H9 (cell line): ENCODE measurements around the gene COMMD1. TPM values are rescaled to one million over a fixed set of nuclear protein-coding genes. Genes with fewer than 3 reads are reported as not detected.

Experiments used
- DNase-seq: peaks from one replicate; pipeline ENCODE4 v3.0.0-alpha.2; 2017
- H2AFZ ChIP-seq: one replicate; pipeline ENCODE4 v1.6.1; 2013; ENCODE audit warnings: mild to moderate bottlenecking, low read length, control low read depth, moderate library complexity
- H2AK5ac ChIP-seq: 2 replicates; pipeline ENCODE4 v1.6.1; 2013; ENCODE audit warnings: low read length, control low read depth, mixed read lengths; ENCODE audit not compliant: insufficient read length
- H2BK120ac ChIP-seq: one replicate; pipeline ENCODE4 v1.6.1; 2013; ENCODE audit warnings: low read depth, mild to moderate bottlenecking, low read length, control low read depth, inconsistent platforms; ENCODE audit not compliant: poor library complexity, severe bottlenecking
- H2BK12ac ChIP-seq: 2 replicates; pipeline ENCODE4 v1.6.1; 2013; ENCODE audit warnings: low read length, control low read depth, mixed read lengths, low read depth; ENCODE audit not compliant: insufficient read length
- H2BK15ac ChIP-seq: 2 replicates; pipeline ENCODE4 v1.6.1; 2013; ENCODE audit warnings: low read depth, low read length, control low read depth
- H2BK20ac ChIP-seq: one replicate; pipeline ENCODE4 v1.6.1; 2013; ENCODE audit warnings: low read depth, mild to moderate bottlenecking, low read length, control low read depth, inconsistent platforms; ENCODE audit not compliant: poor library complexity, severe bottlenecking
- H2BK5ac ChIP-seq: 2 replicates; pipeline ENCODE4 v1.6.1; 2013; ENCODE audit warnings: low read length, control low read depth, mixed read lengths; ENCODE audit not compliant: insufficient read length
- H3K14ac ChIP-seq: 2 replicates; pipeline ENCODE4 v1.6.1; 2013; ENCODE audit warnings: low read length, control low read depth; ENCODE audit not compliant: insufficient read depth
- H3K18ac ChIP-seq: 2 replicates; pipeline ENCODE4 v1.6.1; 2013; ENCODE audit warnings: low read depth, mild to moderate bottlenecking, mixed read lengths, low read length, control low read depth; ENCODE audit not compliant: insufficient read length
- H3K23ac ChIP-seq: 2 replicates; pipeline ENCODE4 v1.6.1; 2013; ENCODE audit warnings: low read length, control low read depth, mixed read lengths, low read depth; ENCODE audit not compliant: insufficient read length
- H3K23me2 ChIP-seq: 2 replicates; pipeline ENCODE4 v1.6.1; 2013; ENCODE audit warnings: low read depth, mild to moderate bottlenecking, mixed read lengths, low read length, control low read depth; ENCODE audit not compliant: insufficient read length, poor library complexity, severe bottlenecking
- H3K27ac ChIP-seq: 2 replicates; pipeline ENCODE4 v1.5.1; 2013; ENCODE audit warnings: low read length, control low read depth, mixed read lengths, low read depth; ENCODE audit not compliant: insufficient read length
- H3K27me3 ChIP-seq: 2 replicates; pipeline ENCODE4 v1.6.1; 2013; ENCODE audit warnings: low read length, control low read depth, inconsistent platforms; ENCODE audit not compliant: insufficient read depth
- H3K4ac ChIP-seq: 2 replicates; pipeline ENCODE4 v1.6.1; 2013; ENCODE audit warnings: low read depth, mild to moderate bottlenecking, control low read depth, inconsistent platforms, low read length, moderate library complexity
- H3K4me1 ChIP-seq: 2 replicates; pipeline ENCODE4 v1.6.1; 2013; ENCODE audit warnings: low read length, control low read depth, inconsistent platforms; ENCODE audit not compliant: insufficient read depth
- H3K4me2 ChIP-seq: 2 replicates; pipeline ENCODE4 v1.6.1; 2013; ENCODE audit warnings: low read length, control low read depth, mixed read lengths; ENCODE audit not compliant: insufficient read length, insufficient read depth
- H3K56ac ChIP-seq: 2 replicates; pipeline ENCODE4 v1.6.1; 2013; ENCODE audit warnings: low read depth, mild to moderate bottlenecking, mixed read lengths, low read length, control low read depth; ENCODE audit not compliant: insufficient read length
- H3K79me1 ChIP-seq: 2 replicates; pipeline ENCODE4 v1.6.1; 2013; ENCODE audit warnings: low read depth, mild to moderate bottlenecking, moderate library complexity, low read length, control low read depth, inconsistent platforms; ENCODE audit not compliant: insufficient read depth, poor library complexity, severe bottlenecking
- H3K79me2 ChIP-seq: 2 replicates; pipeline ENCODE4 v1.6.1; 2013; ENCODE audit warnings: low read length, control low read depth, inconsistent platforms; ENCODE audit not compliant: insufficient read depth
- H3K9ac ChIP-seq: 2 replicates; pipeline ENCODE4 v1.6.1; 2013; ENCODE audit warnings: low read length, control low read depth, mixed read lengths; ENCODE audit not compliant: insufficient read length; ENCODE audit errors: extremely low read depth
- H3K9me3 ChIP-seq: one replicate; pipeline ENCODE4 v1.6.1; 2013; ENCODE audit warnings: low read depth, low read length, inconsistent platforms; ENCODE audit not compliant: control insufficient read depth
- H3T11ph ChIP-seq: one replicate; pipeline ENCODE4 v1.6.1; 2013; ENCODE audit warnings: mild to moderate bottlenecking, low read length, control low read depth, inconsistent platforms
- H4K20me1 ChIP-seq: one replicate; pipeline ENCODE4 v1.6.1; 2013; ENCODE audit not compliant: control insufficient read depth, insufficient read length, insufficient read depth
- H4K5ac ChIP-seq: 2 replicates; pipeline ENCODE4 v1.6.1; 2013; ENCODE audit warnings: low read depth, mild to moderate bottlenecking, mixed read lengths, low read length, control low read depth; ENCODE audit not compliant: insufficient read length
- H4K8ac ChIP-seq: replicated peaks from 2 replicates; pipeline ENCODE4 v1.6.1; 2013; ENCODE audit warnings: low read length, control low read depth, mixed read lengths, low read depth; ENCODE audit not compliant: insufficient read length
- H4K91ac ChIP-seq: 2 replicates; pipeline ENCODE4 v1.6.1; 2013; ENCODE audit warnings: low read depth, mild to moderate bottlenecking, moderate library complexity, mixed read lengths, low read length, control low read depth; ENCODE audit not compliant: insufficient read length
- H3K27ac Mint-ChIP-seq, 3 experiments: 2 replicates in 2 of 3; 3 replicates in 1 of 3; pipeline ENCODE4 v1.8.0; 2020 to 2021; ENCODE audit warnings: mixed read lengths in 3 of 3, mild to moderate bottlenecking in 1 of 3, moderate library complexity in 1 of 3
- H3K27me3 Mint-ChIP-seq: 2 replicates; pipeline ENCODE4 v1.8.0; 2021; ENCODE audit warnings: low read depth, mild to moderate bottlenecking, moderate library complexity, mixed read lengths
- H3K36me3 Mint-ChIP-seq, 3 experiments: 2 replicates in 2 of 3; 3 replicates in 1 of 3; pipeline ENCODE4 v1.8.0; 2020 to 2021; ENCODE audit warnings: low read depth in 3 of 3, mixed read lengths in 3 of 3; ENCODE audit not compliant: insufficient read depth in 1 of 3
- H3K4me1 Mint-ChIP-seq, 2 experiments: 2 replicates each; pipeline ENCODE4 v1.8.0; 2020; ENCODE audit warnings: mixed read lengths in 2 of 2
- H3K4me3 Mint-ChIP-seq, 2 experiments: 2 replicates in 1 of 2; 3 replicates in 1 of 2; pipeline ENCODE4 v1.8.0; 2020 to 2021; ENCODE audit warnings: mild to moderate bottlenecking in 2 of 2, mixed read lengths in 2 of 2, moderate library complexity in 1 of 2
- H3K9me3 Mint-ChIP-seq, 2 experiments: 2 replicates in 1 of 2; 3 replicates in 1 of 2; pipeline ENCODE4 v1.8.0; 2020; ENCODE audit warnings: mild to moderate bottlenecking in 2 of 2, mixed read lengths in 2 of 2, moderate library complexity in 1 of 2
- WGBS: extraction: QIAGEN DNeasy Blood & Tissue Kit; methylation state at CpG from one replicate; pipeline ENCODE4 v1.1.7; 2013; ENCODE audit warnings: missing lambda C conversion rate, low lambda C conversion rate, mixed read lengths; ENCODE audit not compliant: insufficient read length; ENCODE audit errors: extremely low coverage; 5-methylcytosine and 5-hydroxymethylcytosine counted together
- total RNA-seq: library from RNA; stranded (reverse); gene quantifications from 2 replicates; pipeline ENCODE4 v1.2.1, GENCODE V29; 2021
- TF ChIP-seq, protein P1 (sequence below): fragments of 200-600 bp; sonication (generic); conservative IDR thresholded peaks from 3 replicates; pipeline ENCODE4 v1.8.0; 2021; ENCODE audit warnings: antibody characterized with exemption, mild to moderate bottlenecking

Gene COMMD1
- total RNA-seq, 1 experiment from 2014 or later, result 31.5 TPM

DNA sequence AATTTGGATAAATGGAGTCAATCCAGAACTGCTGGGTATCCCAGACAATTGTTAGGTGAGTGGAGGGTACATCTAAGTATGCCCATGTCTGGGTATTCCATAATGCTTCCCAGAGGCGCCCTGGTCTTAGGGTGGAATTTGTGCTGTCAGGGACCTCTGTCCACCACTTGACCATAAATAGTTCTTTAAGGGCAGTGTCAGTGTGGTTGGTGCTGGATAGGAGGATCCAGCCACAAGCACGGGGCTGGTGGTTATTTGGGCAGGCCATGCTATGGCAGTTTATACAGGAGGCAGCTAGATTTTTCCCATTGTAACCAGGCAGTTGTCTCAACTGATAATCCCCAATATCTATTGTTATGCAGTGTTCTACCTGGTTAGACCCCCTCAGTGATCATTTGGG lies 186.0 kb downstream of the COMMD1 start:
- no peak overlapping the region for H3K18ac ChIP-seq
- no peak overlapping the region for H2BK15ac ChIP-seq
- H2AK5ac ChIP-seq, result no peak overlapping the region
- H3K4me1 Mint-ChIP-seq, result peaks cover 47 to 53% of the 10 kb centered on the region in 2 experiments
- H2BK120ac ChIP-seq, result no peak overlapping the region
- H2BK20ac ChIP-seq, result no peak overlapping the region
- H3K9me3 Mint-ChIP-seq, result no peaks in the 10 kb centered on the region
- no peaks in the 10 kb centered on the region for H3K79me1 ChIP-seq
- H2BK5ac ChIP-seq, result no peak overlapping the region
- H3K27me3 Mint-ChIP-seq, result no peaks in the 10 kb centered on the region; the same call in 1 of the 2 replicates
- H3K27ac ChIP-seq, result no peak overlapping the region
- no peak overlapping the region for H4K8ac ChIP-seq
- no peak overlapping the region for H3K23ac ChIP-seq
- no peak overlapping the region for H4K5ac ChIP-seq
- H3K36me3 Mint-ChIP-seq, result no peaks in the 10 kb centered on the region
- H4K91ac ChIP-seq, result no peak overlapping the region
- TF ChIP-seq, protein P1, sequence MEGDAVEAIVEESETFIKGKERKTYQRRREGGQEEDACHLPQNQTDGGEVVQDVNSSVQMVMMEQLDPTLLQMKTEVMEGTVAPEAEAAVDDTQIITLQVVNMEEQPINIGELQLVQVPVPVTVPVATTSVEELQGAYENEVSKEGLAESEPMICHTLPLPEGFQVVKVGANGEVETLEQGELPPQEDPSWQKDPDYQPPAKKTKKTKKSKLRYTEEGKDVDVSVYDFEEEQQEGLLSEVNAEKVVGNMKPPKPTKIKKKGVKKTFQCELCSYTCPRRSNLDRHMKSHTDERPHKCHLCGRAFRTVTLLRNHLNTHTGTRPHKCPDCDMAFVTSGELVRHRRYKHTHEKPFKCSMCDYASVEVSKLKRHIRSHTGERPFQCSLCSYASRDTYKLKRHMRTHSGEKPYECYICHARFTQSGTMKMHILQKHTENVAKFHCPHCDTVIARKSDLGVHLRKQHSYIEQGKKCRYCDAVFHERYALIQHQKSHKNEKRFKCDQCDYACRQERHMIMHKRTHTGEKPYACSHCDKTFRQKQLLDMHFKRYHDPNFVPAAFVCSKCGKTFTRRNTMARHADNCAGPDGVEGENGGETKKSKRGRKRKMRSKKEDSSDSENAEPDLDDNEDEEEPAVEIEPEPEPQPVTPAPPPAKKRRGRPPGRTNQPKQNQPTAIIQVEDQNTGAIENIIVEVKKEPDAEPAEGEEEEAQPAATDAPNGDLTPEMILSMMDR, result no peak
- H3K14ac ChIP-seq, result no peak overlapping the region
- no peak overlapping the region for H3K56ac ChIP-seq
- H3K4ac ChIP-seq, result no peak overlapping the region
- H3K23me2 ChIP-seq, result no peaks in the 10 kb centered on the region
- H2BK12ac ChIP-seq, result no peak overlapping the region
- H3K27me3 ChIP-seq, result no peaks in the 10 kb centered on the region
- H2AFZ ChIP-seq, result no peak overlapping the region
- no peak for DNase-seq
- H3K9me3 ChIP-seq, result no peaks in the 10 kb centered on the region
- no peak overlapping the region for H3K4me2 ChIP-seq
- WGBS, result no CpG with 5 or more reads among the region's 2 CpGs
- no peak overlapping the region for H3T11ph ChIP-seq
- no peak overlapping the region; a peak in 1 of 7 replicates for H3K27ac Mint-ChIP-seq
- no peaks in the 10 kb centered on the region for H4K20me1 ChIP-seq
- no peak overlapping the region for H3K9ac ChIP-seq
- H3K79me2 ChIP-seq, result no peaks in the 10 kb centered on the region
- peaks cover 6% of the 10 kb centered on the region; the same call in 1 of the 2 replicates for H3K4me1 ChIP-seq
- no peak overlapping the region for H3K4me3 Mint-ChIP-seq
